Activated CD4-positive, alpha-beta T cell treated with anti-CD3 and anti-CD28 coated beads for 1 hour (primary cell): ENCODE results near the gene ARF1.

Experiments
- DNase-seq: peaks from one replicate; pipeline ENCODE4 v3.0.0-alpha.2; 2020

Gene ARF1

DNA sequence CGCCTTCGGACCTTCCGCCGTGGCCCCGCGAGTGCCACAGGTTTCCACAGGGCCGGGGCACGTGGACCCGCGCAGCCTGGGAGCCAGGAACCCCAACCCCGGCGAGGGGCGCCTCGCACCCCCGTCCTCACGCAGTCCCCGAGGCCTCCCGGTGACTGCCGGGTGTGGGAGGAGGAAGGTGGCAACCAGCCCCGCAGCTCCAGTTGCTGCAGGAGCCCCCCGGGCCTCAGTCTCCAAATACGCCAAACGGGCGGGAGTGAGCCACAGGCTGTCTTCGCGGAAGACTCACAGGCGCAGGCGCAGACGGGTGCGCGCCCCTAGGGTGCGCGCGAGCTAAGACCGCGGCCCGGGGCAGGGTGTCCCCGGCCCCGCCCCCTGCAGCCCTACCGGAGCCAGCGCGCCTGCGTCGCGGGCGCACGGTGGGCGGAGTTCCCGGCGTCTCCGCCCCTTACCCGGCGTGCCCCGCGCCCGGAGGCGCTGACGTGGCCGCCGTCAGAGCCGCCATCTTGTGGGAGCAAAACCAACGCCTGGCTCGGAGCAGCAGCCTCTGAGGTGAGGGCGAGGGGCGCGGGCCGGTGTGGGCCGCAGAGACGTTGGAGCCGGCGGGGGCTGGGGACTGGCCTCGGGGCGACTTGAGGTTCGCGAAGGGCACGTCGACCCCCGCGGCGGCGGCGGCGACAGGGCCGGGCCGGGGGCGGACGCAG lies at the start of gene ARF1:
Gene ARF1, plus strand, starts transcription at position 495 of the 704 bp plus-strand sequence. CDS start 14,407 bp downstream, outside the sequence.
- DNase-seq = peak; percentile 93

DNA sequence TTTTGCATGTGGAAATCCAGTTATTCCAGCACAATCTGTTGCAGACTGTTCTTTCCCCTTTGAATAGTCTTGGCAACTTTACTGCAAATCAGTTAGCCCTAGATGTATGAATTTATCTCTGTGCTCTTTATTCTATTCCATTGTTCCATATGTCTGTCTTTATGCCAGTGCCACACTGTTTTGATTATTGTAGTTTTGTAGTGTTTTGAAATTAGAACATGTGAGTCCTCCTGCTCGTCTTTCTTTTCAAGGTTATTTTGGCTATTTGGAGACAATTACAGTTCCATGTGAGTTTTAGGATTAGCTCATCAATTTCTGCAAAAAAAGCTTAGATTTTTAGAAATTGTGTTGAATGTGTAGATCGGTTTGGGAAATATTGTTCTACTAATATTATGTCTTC lies 49.1 kb upstream of the ARF1 start:
- DNase-seq = no peak

DNA sequence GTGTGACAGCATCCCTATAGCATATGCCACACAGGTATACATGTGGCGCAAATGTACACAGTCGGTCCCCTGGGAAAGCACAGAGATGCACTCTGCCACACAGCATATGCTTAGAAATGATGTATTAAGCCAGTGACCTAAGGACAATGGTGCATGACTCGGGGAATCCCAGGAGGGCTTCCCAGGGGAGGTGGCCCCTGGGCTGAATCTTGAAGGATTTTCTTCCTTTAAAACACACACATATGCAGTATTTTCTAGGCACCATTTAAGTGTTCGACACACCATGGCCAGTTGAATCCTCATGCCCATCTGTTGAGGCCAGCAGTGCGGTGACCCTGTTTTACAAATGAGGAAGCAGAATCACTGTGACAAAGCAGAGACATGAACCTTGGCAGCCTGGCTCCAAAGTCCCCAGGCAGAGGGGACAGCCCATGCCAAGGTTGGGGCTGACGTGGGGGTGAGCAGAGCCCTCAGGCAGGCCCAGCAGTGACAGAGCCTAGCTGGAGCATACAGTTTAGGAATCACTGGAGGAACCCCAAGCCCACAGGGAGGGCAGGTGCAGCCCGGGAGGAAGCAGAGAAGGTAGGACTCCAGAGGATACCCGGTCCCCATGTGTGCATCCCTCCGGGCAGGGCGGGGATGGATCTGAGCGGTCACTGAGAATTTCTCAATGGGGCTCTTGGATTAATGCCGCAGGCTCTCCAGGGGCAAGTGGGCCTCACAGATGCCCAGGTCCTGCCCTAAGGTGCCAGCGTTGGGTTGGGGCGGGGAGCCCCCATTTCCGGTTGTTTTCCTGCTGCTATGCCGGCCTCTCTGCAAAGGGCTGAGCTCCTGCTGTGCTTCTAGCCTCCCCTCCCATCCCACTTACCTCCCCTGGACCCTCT lies 47.3 kb upstream of the ARF1 start:
- no peak for DNase-seq

DNA sequence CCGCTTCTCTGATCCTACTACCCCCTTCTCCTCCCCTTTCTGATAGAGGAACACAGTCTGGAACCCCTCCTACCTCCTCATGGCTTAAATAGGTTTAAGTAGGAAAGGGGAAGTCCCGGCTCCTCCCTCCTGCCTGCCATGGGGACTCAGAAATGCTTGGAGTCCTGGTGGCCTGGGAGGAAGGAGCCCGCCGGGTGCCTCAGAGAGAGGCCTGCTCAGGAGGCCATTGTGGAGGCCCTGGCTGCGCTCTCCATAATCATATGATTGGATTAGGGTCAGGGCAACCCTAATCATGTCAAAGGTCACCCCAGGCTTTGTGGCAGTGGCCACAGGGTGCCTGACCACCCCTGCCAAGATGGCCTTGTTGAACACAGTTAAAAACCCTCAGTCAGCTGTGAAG lies 46.7 kb upstream of the ARF1 start:
- no peak for DNase-seq

DNA sequence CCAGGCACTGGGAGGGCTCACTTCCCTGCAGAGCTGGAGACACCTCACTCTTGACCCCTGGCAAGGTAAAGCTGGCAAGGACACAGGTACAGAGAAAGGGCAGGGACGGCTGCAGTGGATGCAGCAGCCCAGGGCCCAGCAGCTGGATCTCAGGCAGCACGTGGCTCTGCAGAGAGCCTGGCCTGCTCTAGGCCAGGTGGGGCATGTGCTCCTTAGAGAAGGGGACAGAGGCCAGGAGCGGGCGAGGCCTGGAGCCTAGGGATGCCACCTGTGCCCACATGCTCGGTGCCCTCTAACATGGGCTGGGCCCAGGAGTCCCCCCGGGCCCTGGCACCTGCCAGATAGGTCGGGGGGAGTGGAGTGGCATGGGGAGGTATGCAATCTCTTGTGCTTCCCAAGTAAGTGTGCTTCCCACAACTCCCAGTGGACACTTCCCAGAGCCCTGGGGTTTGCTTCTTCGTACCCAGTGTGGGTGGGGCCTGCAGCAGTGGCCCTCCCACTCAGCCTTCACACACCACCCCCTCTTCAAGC lies 45.7 kb upstream of the ARF1 start:
- no peak for DNase-seq

DNA sequence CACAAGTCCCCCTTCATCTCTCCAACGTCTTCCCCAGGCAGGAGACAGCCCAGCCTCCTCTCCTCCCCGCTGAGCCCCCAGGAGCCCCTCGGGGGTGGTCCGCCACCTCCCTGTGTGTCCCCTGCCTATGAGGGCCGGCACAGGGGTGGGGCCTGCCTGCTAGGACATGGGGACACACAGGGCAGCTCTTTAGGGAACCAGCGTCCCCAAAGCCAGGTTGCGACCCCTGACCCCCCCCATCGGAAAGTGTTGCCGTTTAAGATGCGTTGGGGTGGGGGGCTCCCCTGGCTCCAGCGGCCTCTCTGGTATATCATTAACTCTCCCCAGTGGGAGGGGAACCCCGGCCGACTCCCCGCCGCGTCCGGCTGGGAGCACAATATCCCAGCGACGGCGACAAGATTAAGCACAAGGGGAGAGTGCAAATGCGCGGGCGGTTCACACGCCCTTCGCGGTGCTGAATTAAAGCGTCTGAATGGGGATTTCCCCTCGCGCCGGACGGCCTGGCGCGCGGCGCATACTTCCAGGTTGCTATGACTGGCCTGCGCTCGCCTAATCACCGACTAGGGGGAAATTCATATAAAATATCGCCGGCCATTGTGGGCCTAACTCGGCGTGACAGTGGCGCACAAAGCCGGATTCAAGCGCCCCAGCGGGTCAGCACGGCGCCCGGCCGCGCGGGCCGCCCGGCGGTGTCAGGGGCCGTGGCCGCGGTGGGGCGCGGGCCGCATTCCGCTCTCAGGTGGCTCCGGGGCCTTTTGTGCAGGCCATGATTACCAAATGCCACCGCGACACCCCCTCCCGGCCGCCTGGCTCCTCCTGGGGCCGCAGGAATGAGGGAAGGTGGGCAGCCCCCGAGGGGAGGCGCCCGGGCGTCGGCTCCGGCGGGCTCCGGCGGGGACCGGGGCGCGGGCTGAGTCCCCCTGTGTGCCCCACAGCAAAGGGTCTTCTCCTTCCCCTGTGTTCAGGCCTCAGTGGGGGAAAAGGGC lies 44.8 kb upstream of the ARF1 start:
- no peak for DNase-seq

DNA sequence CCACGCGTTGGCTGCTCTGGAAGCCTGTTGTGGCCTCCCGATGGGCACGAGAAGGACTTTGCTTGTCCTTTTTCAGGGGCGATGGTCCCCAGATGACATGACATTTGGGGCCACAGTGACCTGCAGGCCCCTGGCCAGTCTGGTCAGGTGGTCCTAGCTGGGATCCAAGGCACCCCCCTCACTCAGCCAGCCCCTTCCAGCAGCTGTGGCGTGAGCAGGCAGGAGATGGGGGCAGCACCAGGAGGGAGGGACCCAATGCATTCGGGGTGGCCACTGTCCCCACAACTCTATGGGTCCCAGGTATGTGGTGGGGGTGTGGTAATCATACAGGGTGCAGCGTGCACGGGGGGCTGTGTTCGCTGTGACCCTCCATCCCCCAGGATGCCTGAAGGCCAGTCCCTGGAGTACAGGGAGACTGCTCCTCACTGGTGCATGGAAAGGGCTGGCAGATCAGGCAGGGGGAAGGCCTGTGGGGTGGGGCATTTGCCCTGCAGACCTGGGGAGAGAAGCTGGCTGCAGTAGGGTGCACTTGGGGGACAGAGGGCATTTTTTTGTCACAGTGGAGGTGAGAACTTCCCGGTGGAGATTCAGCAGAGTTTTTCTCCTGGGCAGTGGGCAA lies 44.0 kb upstream of the ARF1 start:
- no peak for DNase-seq

DNA sequence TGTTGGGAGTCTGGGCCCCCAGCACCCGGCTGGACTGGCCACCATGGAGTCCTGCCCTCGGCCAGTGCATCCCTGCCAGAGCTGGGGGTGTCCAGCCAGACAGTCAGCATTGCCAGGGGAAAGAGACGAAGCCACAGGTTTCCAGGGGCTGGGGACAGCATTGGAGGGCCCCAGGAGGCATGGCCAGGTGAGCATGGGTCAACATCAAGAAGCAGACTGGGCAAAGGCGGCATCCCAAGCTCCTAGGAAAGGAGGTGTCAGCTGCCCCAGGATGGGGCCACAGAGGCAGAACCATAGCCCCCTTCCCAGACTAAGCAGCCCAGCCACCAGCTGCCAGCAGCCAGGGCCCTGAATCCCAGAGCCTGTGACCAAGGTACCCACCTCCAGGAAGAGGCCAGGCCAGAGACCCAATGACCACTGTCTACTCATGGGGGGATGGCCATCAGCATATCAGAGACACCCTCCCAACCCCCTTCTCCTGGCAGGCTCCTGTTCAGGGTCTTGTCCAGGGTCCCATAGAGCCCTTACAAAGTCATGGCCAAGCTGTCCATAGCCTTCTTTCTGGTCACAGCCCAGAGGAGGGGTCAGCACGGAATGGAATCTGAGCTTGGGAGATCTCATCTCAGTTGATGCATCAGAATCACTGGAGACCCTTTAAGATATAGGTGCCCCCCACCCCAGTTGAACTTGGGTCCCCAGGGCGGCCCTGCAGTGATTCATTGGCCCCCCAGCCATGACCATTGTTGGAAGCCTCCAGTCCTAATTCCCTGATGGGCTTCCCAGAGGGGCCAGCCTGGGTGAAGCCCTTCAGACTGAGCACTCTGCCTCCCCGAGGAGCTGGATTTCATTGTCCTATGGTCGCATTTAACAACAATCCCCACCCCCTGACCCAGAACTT lies 43.3 kb upstream of the ARF1 start:
- no peak for DNase-seq

DNA sequence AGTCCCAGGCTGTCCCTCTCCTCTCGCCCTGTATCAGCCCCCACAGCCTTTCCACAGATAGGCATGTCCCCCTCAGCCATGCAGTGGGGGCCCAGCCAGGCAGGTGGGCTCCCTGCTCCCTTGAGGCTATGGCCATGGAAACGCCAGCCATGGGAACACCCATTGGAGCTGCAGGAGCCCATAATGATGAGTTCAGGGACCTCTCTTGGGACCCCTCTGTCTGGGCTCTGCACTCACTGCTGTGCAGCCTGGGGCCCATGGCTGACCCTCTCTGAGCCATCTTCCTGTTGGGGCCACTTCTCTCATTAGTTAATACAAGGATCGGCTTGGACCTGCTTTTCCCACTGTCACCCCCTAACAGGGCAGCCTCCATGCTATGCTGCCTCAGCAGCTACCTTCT lies 42.5 kb upstream of the ARF1 start:
- DNase-seq = no peak

DNA sequence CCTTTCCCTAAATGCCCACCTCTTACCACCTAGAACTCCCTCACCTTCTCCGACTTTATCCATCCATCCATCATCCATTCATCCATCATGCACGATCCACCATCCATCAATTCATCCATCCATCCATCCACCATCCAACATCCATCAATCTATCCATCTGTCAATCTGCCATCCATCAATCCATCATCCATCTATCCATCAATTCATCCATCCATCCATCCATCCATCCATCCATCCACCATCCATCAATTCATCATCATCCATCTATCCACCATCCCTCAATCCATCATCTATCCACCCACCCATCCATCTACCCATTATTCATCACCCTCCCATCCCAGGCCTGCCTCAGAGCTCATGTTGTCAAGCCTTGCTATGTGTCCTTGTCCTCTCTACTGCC lies 41.2 kb upstream of the ARF1 start:
- DNase-seq = no peak

DNA sequence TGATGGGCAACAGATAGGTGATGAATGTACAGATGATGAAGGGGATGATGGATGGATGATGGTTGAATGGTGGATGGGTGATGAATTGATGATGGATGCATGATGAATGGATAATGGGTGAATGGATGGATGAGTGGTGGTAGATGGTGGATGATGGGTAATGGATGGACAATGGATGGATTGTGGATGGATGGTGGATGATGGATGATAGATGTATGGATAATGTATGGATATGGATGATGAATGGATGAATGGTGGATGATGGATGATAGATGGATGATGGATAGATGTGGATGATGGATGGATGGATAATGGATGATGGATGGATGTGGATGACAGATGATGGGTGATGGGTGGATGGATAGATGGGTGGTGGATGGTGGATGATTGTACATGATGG lies 40.0 kb upstream of the ARF1 start:
- no peak for DNase-seq

DNA sequence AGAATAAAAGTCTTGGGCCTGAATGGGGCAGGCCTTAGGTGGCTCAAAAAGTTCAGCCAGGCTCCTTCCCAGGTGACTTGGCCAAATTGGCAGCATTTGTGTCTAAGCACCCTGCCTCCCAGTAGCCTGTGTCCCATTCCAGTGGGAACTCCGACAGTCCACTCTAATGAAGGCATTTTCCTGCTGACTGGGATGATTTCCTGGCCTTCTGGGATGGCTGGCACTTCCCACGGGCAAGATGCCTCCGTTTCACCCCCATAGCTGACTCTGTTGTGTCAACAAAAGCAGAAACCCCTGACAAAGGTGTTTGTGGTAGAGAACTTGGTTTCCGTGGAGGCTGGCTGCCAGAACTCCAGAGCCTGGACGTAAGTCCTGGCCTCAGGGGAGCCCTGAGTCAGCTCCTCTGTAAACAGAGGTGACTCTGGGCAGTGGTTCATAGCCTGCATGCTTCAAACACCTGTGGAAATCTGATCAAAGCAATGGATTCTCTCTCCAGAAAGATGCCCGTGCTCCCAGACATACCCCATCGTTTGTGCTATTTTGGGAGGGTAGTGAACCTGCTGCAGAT lies 39.1 kb upstream of the ARF1 start:
- DNase-seq = no peak

DNA sequence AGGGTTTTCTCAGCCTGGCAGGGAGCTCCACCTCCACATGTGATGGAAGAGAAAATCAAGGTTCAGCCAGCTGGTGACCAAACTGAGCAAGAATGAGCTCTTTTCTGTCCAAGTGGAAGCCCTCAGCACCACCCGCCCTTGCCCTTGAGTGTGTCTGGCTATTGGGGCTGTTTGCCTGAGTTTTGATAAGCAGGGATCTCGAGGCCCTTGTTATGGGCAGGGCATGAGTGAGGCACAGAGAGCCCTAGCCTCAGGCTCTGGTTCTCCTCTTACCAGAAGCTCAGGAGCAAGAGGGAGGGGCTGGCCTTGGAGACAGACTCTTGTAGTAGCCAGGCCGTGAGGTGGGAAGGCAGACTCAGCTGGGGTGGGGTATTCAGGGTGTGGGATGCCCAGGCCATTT lies 37.5 kb upstream of the ARF1 start:
- DNase-seq = no peak

DNA sequence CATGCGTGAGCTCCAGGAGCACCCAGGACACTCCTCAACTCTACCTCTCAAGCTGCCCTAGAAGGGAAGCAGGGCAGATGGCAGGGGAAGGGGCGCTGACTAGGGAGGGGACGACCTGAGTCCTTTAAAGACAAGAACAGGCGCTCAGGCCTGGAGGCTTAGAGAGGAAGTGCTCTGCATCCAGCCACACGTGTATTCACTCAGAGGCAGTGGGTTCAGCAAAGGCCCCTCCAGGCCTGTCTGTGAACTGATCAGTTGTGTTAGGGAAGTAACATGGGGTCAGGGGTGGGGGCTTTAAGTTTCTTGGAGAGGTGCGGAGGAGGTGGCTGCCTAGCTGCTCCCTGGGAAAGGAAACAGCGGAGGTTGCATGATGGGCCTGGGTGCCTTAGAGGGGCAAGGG lies 37.1 kb upstream of the ARF1 start:
- no peak for DNase-seq

DNA sequence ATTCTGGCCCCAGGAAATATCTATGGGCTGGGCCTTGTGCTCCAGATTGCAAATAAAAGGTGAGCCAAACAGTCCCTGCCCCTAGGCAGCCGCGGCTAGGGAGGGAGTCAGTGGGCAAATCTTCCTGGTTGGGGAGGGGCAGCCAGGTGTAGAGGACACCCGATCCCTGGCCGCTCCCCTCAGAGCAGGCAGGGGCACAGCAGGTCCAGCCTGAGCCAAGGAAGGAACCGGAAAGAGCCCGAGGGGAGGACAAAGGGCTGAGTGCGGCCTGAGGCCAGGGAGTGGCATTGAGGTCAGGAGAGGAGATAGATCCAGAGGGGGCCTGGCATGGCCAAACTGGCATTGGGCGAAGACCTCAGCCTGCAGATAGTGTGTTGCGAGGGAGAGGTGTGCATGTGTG lies 36.6 kb upstream of the ARF1 start:
- no peak for DNase-seq

DNA sequence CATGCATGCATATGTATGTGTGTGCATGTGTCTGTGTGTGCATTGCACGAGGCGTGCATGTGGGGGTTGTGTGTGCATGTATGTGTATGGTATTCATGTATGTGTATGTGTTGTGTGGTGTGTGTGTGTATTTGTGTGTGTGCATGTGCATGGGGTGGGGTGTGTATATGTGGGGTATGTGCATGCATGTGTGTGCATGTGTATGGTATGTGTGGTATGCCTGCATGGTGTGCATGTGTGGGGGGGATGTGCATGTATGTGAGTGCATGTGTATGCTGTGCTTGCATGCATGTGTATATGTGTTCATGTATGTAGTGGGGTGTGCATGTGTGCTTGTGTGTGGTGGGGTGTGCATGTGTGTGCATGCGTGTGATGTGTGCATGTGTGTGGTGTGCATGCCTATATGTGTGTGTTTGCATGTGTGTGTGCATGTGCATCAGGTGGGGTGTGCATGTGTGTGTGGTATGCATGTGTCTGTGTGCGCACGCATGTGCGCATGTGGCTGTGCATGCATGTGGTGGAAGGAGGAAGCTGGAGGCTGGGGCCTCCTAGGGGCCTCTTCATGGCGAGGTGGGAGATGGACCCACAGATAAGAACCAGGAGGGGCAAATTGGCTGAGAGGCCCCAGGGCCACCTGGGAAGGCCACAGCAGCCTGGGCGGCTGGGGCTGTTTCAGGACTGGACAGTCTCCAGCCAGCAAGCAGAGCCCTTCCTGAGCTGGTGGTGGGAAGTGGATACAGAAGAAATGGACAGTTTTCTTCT lies 35.9 kb upstream of the ARF1 start:
- no peak for DNase-seq

DNA sequence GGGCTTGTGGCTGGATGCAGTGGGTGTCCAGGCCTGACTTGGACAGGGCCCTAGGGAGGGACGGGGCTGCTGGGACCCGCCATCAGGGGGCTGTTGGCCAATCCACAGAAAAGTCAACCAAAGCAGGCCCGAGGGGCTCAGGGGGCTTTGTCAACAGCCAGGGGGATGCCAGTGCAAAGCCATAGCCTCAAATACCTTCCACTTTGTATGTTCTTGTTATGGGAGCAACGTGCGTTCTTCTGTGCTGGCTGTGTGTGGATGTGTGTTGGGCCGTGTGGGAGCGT lies 35.4 kb upstream of the ARF1 start:
- no peak for DNase-seq

DNA sequence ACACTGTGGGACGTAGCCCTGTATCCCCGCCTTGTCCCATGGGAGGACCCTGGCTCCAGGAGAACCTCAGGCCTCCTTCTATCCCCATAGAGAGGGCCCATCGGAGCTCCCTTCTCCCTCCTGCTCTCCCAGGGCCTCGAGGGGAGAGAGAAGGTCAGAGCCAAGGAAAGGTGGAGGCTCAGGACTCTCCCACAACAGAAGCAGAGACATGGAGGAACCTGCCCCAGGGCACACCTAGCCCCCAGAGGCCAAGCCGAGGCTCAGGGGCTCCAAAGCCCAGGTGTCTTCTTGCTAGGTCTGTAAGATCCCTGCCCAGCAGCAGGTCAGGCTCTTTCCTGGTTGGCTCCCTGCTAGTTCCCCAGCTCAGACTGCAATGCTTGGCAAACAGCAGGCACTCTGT lies 34.4 kb upstream of the ARF1 start:
- no peak for DNase-seq

DNA sequence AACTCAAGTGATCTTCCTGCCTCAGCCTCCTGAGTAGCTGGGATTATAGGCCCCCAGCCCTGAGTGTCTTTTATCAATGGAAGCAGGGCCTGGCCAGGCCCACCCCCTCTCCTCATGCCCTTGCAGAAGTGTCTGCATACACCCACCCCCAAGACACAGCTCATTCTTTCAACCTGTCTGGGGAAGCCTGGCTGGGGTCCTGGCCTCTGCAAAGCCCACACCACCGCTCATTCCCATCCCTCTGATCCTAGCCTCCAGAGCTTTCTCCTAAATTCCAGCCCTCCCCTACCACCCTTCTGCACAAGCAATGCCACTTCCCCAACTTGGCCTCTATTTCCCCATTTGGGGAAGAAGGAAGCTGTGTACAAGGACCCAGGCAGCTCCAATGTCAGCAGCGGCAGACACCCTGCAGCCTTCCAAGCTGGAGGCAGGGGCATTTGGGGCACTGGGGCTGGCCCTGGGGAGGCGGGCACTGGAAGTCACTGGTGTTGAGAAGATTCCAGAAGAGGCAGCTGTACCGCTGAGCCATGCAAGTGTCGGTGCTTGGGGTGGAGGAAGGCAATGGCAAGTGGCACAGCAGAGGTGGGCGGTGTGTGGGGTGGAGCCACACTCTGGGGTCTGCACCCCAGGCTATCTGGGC lies 33.7 kb upstream of the ARF1 start:
- DNase-seq = no peak
